Erythroblast (primary cell): ENCODE measurements around the gene PIP5K1B.

Experiments used
- GATA1 ChIP-seq: IDR thresholded peaks from 2 replicates; pipeline ENCODE4 v1.6.1; 2011; ENCODE audit warnings: low read depth, mild to moderate bottlenecking, control low read depth, low read length, moderate library complexity
- POLR2A ChIP-seq: IDR thresholded peaks from 2 replicates; pipeline ENCODE4 v1.6.1; 2011; ENCODE audit warnings: mild to moderate bottlenecking, low read length

- peak; percentile 63 for TF ChIP-seq POLR2A
- peak; percentile 59 for TF ChIP-seq GATA1
Observed at GRCh38 chr9:68706363-68707201, 1.5 kb downstream of the PIP5K1B start.
